Activated T-cell treated with anti-CD3 and anti-CD28 coated beads, Interleukin-2, amount 50 U/mL, for 1 hour (primary cell): Measurements from ENCODE around the gene IGFL4.
A peak's percentile ranks its signal among the peaks of the same experiment; 100 is the strongest.

ENCODE experiments used
- DNase-seq: peaks from one replicate; pipeline ENCODE4 v3.0.0-alpha.2; 2020

The IGFL4 gene

GRCh38 chr19:46018729-46019251 lies 22.0 kb downstream of the IGFL4 start:
- no peak for DNase-seq

GRCh38 chr19:46017874-46018675 lies 22.7 kb downstream of the IGFL4 start:
- DNase-seq = no peak

GRCh38 chr19:46017095-46017429 lies 23.7 kb downstream of the IGFL4 start:
- no peak for DNase-seq

- peak; percentile 85 for DNase-seq
Observed at GRCh38 chr19:46016426-46017094, 24.2 kb downstream of the IGFL4 start.

GRCh38 chr19:46015687-46016425 lies 24.9 kb downstream of the IGFL4 start:
- peak; percentile 55 for DNase-seq

- peak; percentile 72 for DNase-seq
Observed at GRCh38 chr19:46014941-46015686, 25.7 kb downstream of the IGFL4 start.

- DNase-seq = no peak
Observed at GRCh38 chr19:46014534-46014933, 26.3 kb downstream of the IGFL4 start.

- DNase-seq = peak; percentile 72
Observed at GRCh38 chr19:46009530-46010510, 31.0 kb downstream of the IGFL4 start.

- DNase-seq = no peak
Observed at GRCh38 chr19:46006411-46006810, 34.4 kb downstream of the IGFL4 start.

GRCh38 chr19:46002678-46003275 lies 38.0 kb downstream of the IGFL4 start:
- no peak for DNase-seq

GRCh38 chr19:46000491-46001246 lies 40.1 kb downstream of the IGFL4 start:
- peak; percentile 75 for DNase-seq

GRCh38 chr19:45999653-46000121 lies 41.1 kb downstream of the IGFL4 start:
- no peak for DNase-seq

GRCh38 chr19:45998834-45999233 lies 42.0 kb downstream of the IGFL4 start:
- no peak for DNase-seq

- no peak for DNase-seq
Observed at GRCh38 chr19:45996933-45997332, 43.9 kb downstream of the IGFL4 start.

- DNase-seq = no peak
Observed at GRCh38 chr19:45995715-45996385, 45.0 kb downstream of the IGFL4 start.

GRCh38 chr19:45994998-45995714 lies 45.6 kb downstream of the IGFL4 start, which contains the start of gene CCDC61:
CCDC61 (plus strand) TSS chr19:45995467; CDS start chr19:46003019, 7,552 bp downstream.
- DNase-seq = peak; percentile 96

- DNase-seq = no peak
Observed at GRCh38 chr19:45994456-45994997, 46.3 kb downstream of the IGFL4 start.

GRCh38 chr19:45990113-45990728 lies 50.6 kb downstream of the IGFL4 start:
- DNase-seq = no peak
